DOHH2 (cell line): ENCODE measurements around the gene HACD3.

Experiments used
- CTCF ChIP-seq: fragments of 200-600 bp; sonication (generic); IDR thresholded peaks from one replicate; pipeline ENCODE4 v1.5.1; 2014; ENCODE audit warnings: antibody characterized with exemption, mild to moderate bottlenecking, low read depth, low read length; ENCODE audit not compliant: poor library complexity, severe bottlenecking
- EZH2phosphoT487 ChIP-seq: fragments of 200-600 bp; sonication (generic); IDR thresholded peaks from 2 replicates; pipeline ENCODE4 v1.6.1; 2017; ENCODE audit warnings: borderline replicate concordance, mild to moderate bottlenecking, antibody characterized with exemption, low read length, moderate library complexity, mixed read lengths

GRCh38 chr15:65576664-65577063 is 46.4 kb downstream of the HACD3 start:
- TF ChIP-seq CTCF (no peak), EZH2phosphoT487 (no peak)
